Activated T-helper 1 cell treated with anti-CD3 and anti-CD28 coated beads, Interleukin-12 subunit alpha, Interleukin-12 subunit beta, Interleukin-2, Interleukin-4 antibody, amounts not matched to agents 30 ng/mL and 10 ng/mL and 1 ng/mL, durations not matched to agents 14 hours and 24 hours and 36 hours (primary cell): ENCODE measurements around the gene NPHP3. TPM values are rescaled to one million over a fixed set of nuclear protein-coding genes. Genes with fewer than 3 reads are reported as not detected.
"Not testable (repeated sequence)": the region's sequence is repeated elsewhere in the genome, so short reads cannot be mapped to it uniquely, and the experiment has no call there.

ENCODE experiments used
- DNase-seq: peaks from one replicate; pipeline ENCODE4 v3.0.0; 2021; ENCODE audit warnings: low spot score
- H3K27ac Mint-ChIP-seq: one replicate; pipeline ENCODE4 v1.8.0; 2021; ENCODE audit warnings: mild to moderate bottlenecking, mixed read lengths
- H3K27me3 Mint-ChIP-seq: one replicate; pipeline ENCODE4 v1.8.0; 2022; ENCODE audit warnings: mild to moderate bottlenecking, moderate library complexity, mixed read lengths; ENCODE audit not compliant: insufficient read depth
- H3K36me3 Mint-ChIP-seq: one replicate; pipeline ENCODE4 v1.8.0; 2021; ENCODE audit warnings: low read depth, mixed read lengths
- H3K4me1 Mint-ChIP-seq: one replicate; pipeline ENCODE4 v1.8.0; 2021; ENCODE audit warnings: low read depth, mixed read lengths
- H3K4me3 Mint-ChIP-seq: one replicate; pipeline ENCODE4 v1.8.0; 2021; ENCODE audit warnings: mild to moderate bottlenecking, moderate library complexity, mixed read lengths
- H3K9me3 Mint-ChIP-seq: one replicate; pipeline ENCODE4 v1.8.0; 2021; ENCODE audit warnings: mixed read lengths
- intact Hi-C: fragments of 100-400 bp; cut with micrococcal nuclease; formaldehyde crosslinking; loops from one replicate; pipeline ENCODE4 v1.15.1; 2024
- total RNA-seq: library from RNA; stranded (reverse); gene quantifications from 2 replicates; pipeline ENCODE4 v1.2.3, GENCODE V29; 2022

The NPHP3 gene
- total RNA-seq, 1 donor from 2014 or later = 17.0 TPM

GRCh38 chr3:132654190-132654589, 68.0 kb downstream of the NPHP3 start:
- no peak for DNase-seq
- H3K36me3 Mint-ChIP-seq = peaks cover 4% of the 10 kb centered on the region
- H3K4me1 Mint-ChIP-seq = peaks cover 17% of the 10 kb centered on the region
- no peaks in the 10 kb centered on the region for H3K27me3 Mint-ChIP-seq
- no peak overlapping the region for H3K4me3 Mint-ChIP-seq
- intact Hi-C loops = no loop called here
- H3K27ac Mint-ChIP-seq = no peak overlapping the region
- H3K9me3 Mint-ChIP-seq = no peaks in the 10 kb centered on the region

GRCh38 chr3:132652640-132653270, 69.5 kb downstream of the NPHP3 start:
- no peaks in the 10 kb centered on the region for H3K9me3 Mint-ChIP-seq
- DNase-seq = no peak
- no peak overlapping the region for H3K27ac Mint-ChIP-seq
- no peaks in the 10 kb centered on the region for H3K27me3 Mint-ChIP-seq
- intact Hi-C loops = no loop called here
- no peak overlapping the region for H3K4me3 Mint-ChIP-seq
- H3K4me1 Mint-ChIP-seq = peaks cover 6% of the 10 kb centered on the region
- peaks cover 4% of the 10 kb centered on the region for H3K36me3 Mint-ChIP-seq

DNA sequence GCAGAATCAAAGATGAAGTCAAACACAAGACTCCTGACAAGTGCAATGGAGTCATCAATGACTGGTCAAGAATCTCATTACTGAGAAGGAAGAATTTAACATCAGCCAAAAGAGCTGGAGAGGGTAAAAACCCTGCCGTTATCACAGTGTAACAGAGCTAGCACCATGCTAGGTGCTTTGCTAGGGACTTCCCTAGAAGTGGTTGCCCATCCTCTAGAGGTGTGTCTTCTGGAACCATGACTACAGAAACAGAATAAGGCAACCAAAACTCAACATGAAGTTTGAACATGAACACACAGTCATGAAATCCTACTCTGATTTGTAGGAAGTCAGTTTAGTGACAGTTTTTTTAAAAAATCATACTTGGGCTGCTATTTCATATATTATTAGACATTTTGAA, 72.1 kb downstream of the NPHP3 start:
- no peak overlapping the region for H3K4me3 Mint-ChIP-seq
- no peaks in the 10 kb centered on the region for H3K9me3 Mint-ChIP-seq
- peaks cover under 1% of the 10 kb centered on the region for H3K4me1 Mint-ChIP-seq
- intact Hi-C loops = no loop called here
- no peaks in the 10 kb centered on the region for H3K36me3 Mint-ChIP-seq
- H3K27ac Mint-ChIP-seq = no peak overlapping the region
- H3K27me3 Mint-ChIP-seq = no peaks in the 10 kb centered on the region
- no peak for DNase-seq

GRCh38 chr3:132645058-132645457, 77.2 kb downstream of the NPHP3 start:
- Mint-ChIP-seq H3K27ac (no peak overlapping the region), H3K27me3 (no peaks in the 10 kb centered on the region), H3K36me3 (peaks cover 6% of the 10 kb centered on the region), H3K9me3 (no peaks in the 10 kb centered on the region), H3K4me1 (peaks cover 4% of the 10 kb centered on the region), H3K4me3 (no peak overlapping the region)
- intact Hi-C loops = no loop called here
- DNase-seq = no peak

DNA sequence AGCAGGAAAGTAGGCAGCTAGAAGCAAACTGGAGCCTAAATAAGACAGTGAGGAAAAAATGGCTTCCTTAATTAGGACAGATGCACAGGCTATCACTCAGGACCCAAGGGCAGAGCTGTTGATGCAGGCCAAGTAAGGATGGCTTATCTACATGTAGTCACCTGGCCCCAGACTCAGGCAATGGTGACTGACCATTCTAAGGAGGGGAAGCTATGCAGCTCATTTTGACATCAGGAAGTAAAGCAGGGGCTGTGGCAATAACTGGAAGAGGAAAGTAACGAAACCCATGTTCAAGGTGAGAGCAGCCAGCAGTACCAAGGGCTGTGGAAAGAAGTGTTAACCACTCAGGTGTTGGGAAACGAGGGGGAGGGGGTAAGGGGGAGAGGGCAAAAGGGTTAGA, 78.8 kb downstream of the NPHP3 start:
- no peak for DNase-seq
- no peaks in the 10 kb centered on the region for H3K9me3 Mint-ChIP-seq
- H3K4me1 Mint-ChIP-seq = peaks cover 4% of the 10 kb centered on the region
- H3K27me3 Mint-ChIP-seq = no peaks in the 10 kb centered on the region
- H3K4me3 Mint-ChIP-seq = no peak overlapping the region
- H3K36me3 Mint-ChIP-seq = peaks cover 16% of the 10 kb centered on the region
- no peak overlapping the region for H3K27ac Mint-ChIP-seq
- intact Hi-C loops = loop anchor here (5.0 kb wide), 1 partner anchor 226 kb away; the partner anchor contains the start of gene DNAJC13

- Mint-ChIP-seq H3K4me3 (no peak overlapping the region), H3K9me3 (no peaks in the 10 kb centered on the region), H3K4me1 (peaks cover 4% of the 10 kb centered on the region), H3K27ac (no peak overlapping the region), H3K27me3 (no peaks in the 10 kb centered on the region), H3K36me3 (peaks cover 19% of the 10 kb centered on the region)
- DNase-seq = no peak
- intact Hi-C loops = loop anchor here (1.0 to 5.0 kb wide), 3 partner anchors 106 to 290 kb away; partner anchors contain the start of gene DNAJC13
These were observed 79.7 kb downstream of the NPHP3 start for GRCh38 chr3:132642539-132642847.

DNA sequence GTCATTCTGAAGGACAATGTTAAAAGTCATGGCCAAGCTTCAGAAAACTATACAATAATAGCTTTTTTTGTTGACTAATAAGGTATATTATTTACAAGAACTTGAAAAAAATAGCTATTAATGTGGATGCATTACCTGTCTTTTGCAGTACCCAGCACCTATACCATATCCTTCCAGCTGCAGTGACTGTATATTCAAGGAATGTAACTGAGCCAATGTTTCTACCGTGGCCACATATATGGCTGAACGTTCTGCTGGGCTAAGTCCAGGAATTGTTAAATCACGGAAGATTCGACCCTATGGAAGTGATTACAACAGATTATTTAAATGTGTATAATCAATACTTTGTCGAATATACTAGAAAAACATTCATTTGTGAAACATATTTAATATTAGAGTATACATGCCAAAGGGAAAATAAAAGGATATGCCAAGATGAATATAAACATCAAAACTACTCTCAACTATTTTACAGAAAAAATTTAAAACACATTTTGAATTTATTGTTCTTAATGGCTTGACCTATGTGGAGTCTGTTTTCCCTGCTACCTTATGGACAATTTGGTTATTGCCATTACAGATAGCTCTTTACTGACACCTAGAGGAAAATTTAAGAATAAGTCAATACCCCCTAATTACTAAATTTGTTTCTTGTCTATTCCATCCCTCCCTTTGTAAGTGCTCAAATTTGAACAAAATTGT, 80.2 kb downstream of the NPHP3 start:
- intact Hi-C loops = loop anchor here (1.0 to 5.0 kb wide), 3 partner anchors 106 to 290 kb away; partner anchors contain the start of gene DNAJC13
- Mint-ChIP-seq H3K4me1 (peaks cover 4% of the 10 kb centered on the region), H3K27ac (no peak overlapping the region), H3K9me3 (no peaks in the 10 kb centered on the region), H3K27me3 (no peaks in the 10 kb centered on the region), H3K36me3 (peaks cover 20% of the 10 kb centered on the region), H3K4me3 (no peak overlapping the region)
- no peak for DNase-seq

- not testable (repeated sequence) for H3K4me1 Mint-ChIP-seq, H3K27me3 Mint-ChIP-seq, H3K9me3 Mint-ChIP-seq, H3K27ac Mint-ChIP-seq, DNase-seq, H3K4me3 Mint-ChIP-seq
- intact Hi-C loops = loop anchor here (5.0 kb wide), 1 partner anchor 224 kb away; the partner anchor contains the start of gene DNAJC13
- H3K36me3 Mint-ChIP-seq = peaks cover 22% of the 10 kb centered on the region
These were observed 80.8 kb downstream of the NPHP3 start for GRCh38 chr3:132641427-132641826.

- H3K27ac Mint-ChIP-seq = no peak overlapping the region
- H3K9me3 Mint-ChIP-seq = no peaks in the 10 kb centered on the region
- no peak for DNase-seq
- H3K36me3 Mint-ChIP-seq = peaks cover 30% of the 10 kb centered on the region
- H3K27me3 Mint-ChIP-seq = no peaks in the 10 kb centered on the region
- no peaks in the 10 kb centered on the region for H3K4me1 Mint-ChIP-seq
- intact Hi-C loops = no loop called here
- H3K4me3 Mint-ChIP-seq = no peak overlapping the region
These were observed 83.5 kb downstream of the NPHP3 start for GRCh38 chr3:132638706-132639105.

GRCh38 chr3:132637590-132637989, 84.6 kb downstream of the NPHP3 start:
- Mint-ChIP-seq H3K9me3 (no peaks in the 10 kb centered on the region), H3K36me3 (peaks cover 36% of the 10 kb centered on the region), H3K4me3 (no peak overlapping the region), H3K27ac (no peak overlapping the region), H3K4me1 (no peaks in the 10 kb centered on the region), H3K27me3 (no peaks in the 10 kb centered on the region)
- no peak for DNase-seq
- intact Hi-C loops = no loop called here

DNA sequence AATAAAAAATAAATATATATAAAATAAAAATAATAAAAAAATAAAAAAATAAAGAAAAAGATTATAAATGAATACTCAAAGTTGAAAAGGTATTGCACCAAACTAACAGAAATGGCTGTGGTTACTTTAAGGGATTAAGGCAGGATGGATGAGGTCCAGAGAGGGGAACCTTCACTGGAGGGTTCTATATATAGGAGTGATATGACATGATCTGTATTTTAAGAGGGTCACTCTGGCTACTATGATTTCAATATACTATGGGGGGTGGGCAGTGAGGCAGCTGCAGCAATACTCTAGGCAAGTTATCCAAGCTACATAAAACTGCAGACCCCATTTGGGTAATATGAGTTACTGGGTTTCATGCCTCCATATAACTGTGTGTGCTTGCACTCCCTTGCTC, 87.2 kb downstream of the NPHP3 start:
- H3K4me3 Mint-ChIP-seq = no peak overlapping the region
- no peaks in the 10 kb centered on the region for H3K9me3 Mint-ChIP-seq
- intact Hi-C loops = no loop called here
- H3K4me1 Mint-ChIP-seq = peaks cover 2% of the 10 kb centered on the region
- H3K27ac Mint-ChIP-seq = no peak overlapping the region
- no peaks in the 10 kb centered on the region for H3K27me3 Mint-ChIP-seq
- peaks cover 32% of the 10 kb centered on the region for H3K36me3 Mint-ChIP-seq
- DNase-seq = no peak
